HCT116 (cell line): ENCODE data around the gene FUT6. TPM values are rescaled to one million over a fixed set of nuclear protein-coding genes. Genes with fewer than 3 reads are reported as not detected.

Source experiments
- ATAC-seq: fragments of 200-7000 bp; cut with Tn5 transposase; 2 replicates; pipeline ENCODE4 v1.9.1; 2020; ENCODE audit warnings: mild to moderate bottlenecking, moderate library complexity
- BruUV-seq: library from RNA; stranded (reverse); fragments of 400-500 nt; replicated peaks from 2 replicates; lab custom pipeline; 2021; lab: Mats Ljungman, UMichigan
- CTCF ChIA-PET: fragments of 300-600 bp; sonication (Branson Sonifier 250); formaldehyde crosslinking; loops from one replicate; lab custom pipeline; 2021; ENCODE audit warnings: antibody characterized with exemption; lab: Charles Lee
- POLR2A ChIA-PET: fragments of 300-600, 350-600 bp; sonication (Branson Sonifier 250); formaldehyde crosslinking; loops from one replicate; lab custom pipeline; 2021; ENCODE audit warnings: antibody characterized with exemption; lab: Charles Lee
- RAD21 ChIA-PET, 2 experiments: fragments of 300-600 bp; sonication (Branson Sonifier 250); formaldehyde crosslinking; loops; one replicate each; lab custom pipeline; 2023; ENCODE audit warnings: low total read pairs in 2 of 2; ENCODE audit not compliant: uncharacterized antibody in 2 of 2, unreplicated experiment in 2 of 2, low non-redundant PET in 1 of 2; lab: Charles Lee
- DNase-seq: peaks from one replicate; pipeline ENCODE4 v3.0.0-alpha.2; 2010; ENCODE audit warnings: low read depth, low spot score
- H2AFZ ChIP-seq: fragments of 200-600 bp; shearing (Covaris generic), sonication (generic); 2 replicates; pipeline ENCODE4 v1.6.1; 2017; ENCODE audit warnings: low read depth, mixed run types, mixed read lengths, antibody characterized with exemption, low read length; ENCODE audit not compliant: poor library complexity, severe bottlenecking
- H3K27ac ChIP-seq: 2 replicates; pipeline ENCODE4 v1.5.1; 2012; ENCODE audit warnings: low read depth, low read length
- H3K27me3 ChIP-seq: fragments of 200-600 bp; sonication (generic); 2 replicates; pipeline ENCODE4 v1.6.1; 2016; ENCODE audit warnings: mixed run types, low read length, mixed read lengths; ENCODE audit not compliant: insufficient read depth
- H3K36me3 ChIP-seq, 2 experiments: fragments of 200-500 bp in 1 of 2; fragments of 200-600 bp in 1 of 2; sonication (Bioruptor generic) in 1 of 2; sonication (generic) in 1 of 2; 2 replicates each; pipeline versions ENCODE4 v1.5.1 to v1.6.1; 2014 to 2016; ENCODE audit warnings: low read length in 2 of 2, inconsistent platforms in 1 of 2, mixed read lengths in 1 of 2, mixed run types in 1 of 2; ENCODE audit not compliant: insufficient read depth in 2 of 2, control insufficient read depth in 1 of 2
- H3K4me1 ChIP-seq, 2 experiments: fragments of 200-600 bp in 1 of 2; sonication (generic) in 1 of 2; 2 replicates each; pipeline versions ENCODE4 v1.5.1 to v1.6.1; 2012 to 2017; ENCODE audit warnings: low read length in 2 of 2, inconsistent platforms in 1 of 2, mild to moderate bottlenecking in 1 of 2, mixed read lengths in 1 of 2, mixed run types in 1 of 2, moderate library complexity in 1 of 2; ENCODE audit not compliant: insufficient read depth in 2 of 2, control insufficient read depth in 1 of 2
- H3K4me2 ChIP-seq: fragments of 200-600 bp; sonication (generic); 2 replicates; pipeline ENCODE4 v1.6.1; 2017; ENCODE audit warnings: mixed run types, low read length, mixed read lengths
- H3K4me3 ChIP-seq, 2 experiments: fragments of 200-600 bp in 1 of 2; sonication (generic) in 1 of 2; replicated peaks in 1 of 2; 2 replicates each; pipeline ENCODE4 v1.5.1; 2011 to 2016; ENCODE audit warnings: low read length in 2 of 2, control low read depth in 1 of 2, low read depth in 1 of 2, mild to moderate bottlenecking in 1 of 2, mixed read lengths in 1 of 2, mixed run types in 1 of 2
- H3K79me2 ChIP-seq: fragments of 200-600 bp; sonication (generic); 2 replicates; pipeline ENCODE4 v1.6.1; 2017; ENCODE audit warnings: mild to moderate bottlenecking, mixed run types, low read length, moderate library complexity, mixed read lengths; ENCODE audit not compliant: insufficient read depth
- H3K9ac ChIP-seq: fragments of 200-600 bp; sonication (generic); 2 replicates; pipeline ENCODE4 v1.6.1; 2016; ENCODE audit warnings: low read length, mixed read lengths
- H3K9me2 ChIP-seq: fragments of 200-600 bp; sonication (generic), shearing (Covaris generic); 2 replicates; pipeline ENCODE4 v1.6.1; 2017; ENCODE audit warnings: mixed run types, mild to moderate bottlenecking, moderate library complexity; ENCODE audit not compliant: insufficient read depth
- H3K9me3 ChIP-seq, 2 experiments: fragments of 200-500 bp in 1 of 2; fragments of 200-600 bp in 1 of 2; sonication (Bioruptor generic) in 1 of 2; sonication (generic) in 1 of 2; 2 replicates each; pipeline ENCODE4 v1.6.1; 2014 to 2017; ENCODE audit warnings: low read length in 2 of 2, mixed read lengths in 2 of 2, inconsistent platforms in 1 of 2, low read depth in 1 of 2, mild to moderate bottlenecking in 1 of 2, mixed run types in 1 of 2, moderate library complexity in 1 of 2; ENCODE audit not compliant: control insufficient read depth in 1 of 2, insufficient read depth in 1 of 2
- H4K20me1 ChIP-seq: fragments of 200-600 bp; sonication (generic), shearing (Covaris generic); 2 replicates; pipeline ENCODE4 v1.6.1; 2017; ENCODE audit warnings: mixed run types, mild to moderate bottlenecking, moderate library complexity; ENCODE audit not compliant: insufficient read depth
- ATF3 ChIP-seq: IDR thresholded peaks from 2 replicates; pipeline ENCODE4 v1.6.1; 2012
- CBX3 ChIP-seq: IDR thresholded peaks from 2 replicates; pipeline ENCODE4 v1.6.1; 2012; ENCODE audit warnings: low read depth
- CEBPB ChIP-seq: IDR thresholded peaks from 2 replicates; pipeline ENCODE4 v1.6.1; 2012; ENCODE audit warnings: low read depth
- ELF1 ChIP-seq: IDR thresholded peaks from 2 replicates; pipeline ENCODE4 v1.6.1; 2012; ENCODE audit warnings: low read depth, borderline replicate concordance
- EZH2 ChIP-seq: fragments of 200-600 bp; sonication (generic); IDR thresholded peaks from 2 replicates; pipeline ENCODE4 v1.6.1; 2017; ENCODE audit warnings: antibody characterized with exemption, mixed run types
- MAX ChIP-seq: IDR thresholded peaks from 2 replicates; pipeline ENCODE4 v1.6.1; 2012
- POLR2AphosphoS5 ChIP-seq: IDR thresholded peaks from 2 replicates; pipeline ENCODE4 v1.6.1; 2011; ENCODE audit warnings: mild to moderate bottlenecking, low read depth, low read length, moderate library complexity
- RAD21 ChIP-seq: IDR thresholded peaks from 2 replicates; pipeline ENCODE4 v1.6.1; 2012; ENCODE audit warnings: low read depth, mild to moderate bottlenecking
- SIN3A ChIP-seq: IDR thresholded peaks from 2 replicates; pipeline ENCODE4 v1.6.1; 2012; ENCODE audit warnings: low read depth
- SP1 ChIP-seq: IDR thresholded peaks from 2 replicates; pipeline ENCODE4 v1.6.1; 2012; ENCODE audit warnings: low read depth
- SRF ChIP-seq: IDR thresholded peaks from 2 replicates; pipeline ENCODE4 v1.6.1; 2012; ENCODE audit warnings: low read depth
- TCF7L2 ChIP-seq: IDR thresholded peaks from 2 replicates; pipeline ENCODE4 v1.7.0; 2011; ENCODE audit warnings: borderline replicate concordance, inconsistent platforms; ENCODE audit not compliant: insufficient read depth, insufficient read length; ENCODE audit errors: extremely low read depth
- ZBTB33 ChIP-seq: IDR thresholded peaks from 2 replicates; pipeline ENCODE4 v1.6.1; 2011; ENCODE audit warnings: mild to moderate bottlenecking, low read length, moderate library complexity; ENCODE audit not compliant: insufficient replicate concordance; ENCODE audit errors: extremely low read depth
- ZFX ChIP-seq: fragments of 450-650 bp; IDR thresholded peaks from 2 replicates; pipeline ENCODE4 v1.6.1; 2017
- intact Hi-C: fragments of 100-400 bp; cut with micrococcal nuclease; formaldehyde crosslinking; loops from 2 replicates; pipeline ENCODE4 v1.10.0; 2022
- total RNA-seq: library from RNA; stranded (reverse); gene quantifications from one replicate; pipeline ENCODE4 v1.2.1, GENCODE V29; 2021; ENCODE audit not compliant: unreplicated experiment

The FUT6 gene
- total RNA-seq, 1 experiment from 2014 or later = not detected

- ChIA-PET CTCF (no interaction called here), RAD21 (no interaction called here)
- no TSS peak for BruUV-seq
- Histone ChIP-seq H3K27ac (no peak overlapping the region), H3K9me3 (no peaks in the 10 kb centered on the region), H4K20me1 (no peaks in the 10 kb centered on the region), H2AFZ (no peak overlapping the region), H3K4me2 (no peak overlapping the region), H3K9me2 (no peaks in the 10 kb centered on the region), H3K4me1 (peaks cover 12 to 22% of the 10 kb centered on the region in 2 experiments)
- DNase-seq = no peak
- intact Hi-C loops = no loop called here
- TF ChIP-seq CBX3 (no peak), ATF3 (no peak), ZBTB33 (no peak), TCF7L2 (no peak), CEBPB (no peak), SIN3A (no peak), POLR2AphosphoS5 (no peak), ZFX (no peak), ELF1 (no peak), RAD21 (no peak), SRF (no peak), SP1 (no peak), MAX (no peak), EZH2 (no peak)
- TF ChIP-seq, all 23 proteins: peak for 0
- ATAC-seq = no peak
- Histone ChIP-seq H3K27me3 (no peaks in the 10 kb centered on the region), H3K79me2 (no peaks in the 10 kb centered on the region), H3K9ac (no peak overlapping the region), H3K36me3 (no peaks in the 10 kb centered on the region), H3K4me3 (no peak overlapping the region)
- POLR2A ChIA-PET = no interaction called here
Observed at GRCh38 chr19:5873617-5874199, 34.2 kb upstream of the FUT6 start.
